K562 (cell line): ENCODE data around the gene INPP5K. TPM values are rescaled to one million over a fixed set of nuclear protein-coding genes. Genes with fewer than 3 reads are reported as not detected.

Experiments used
- CTCF ChIP-seq, 3 experiments: IDR thresholded peaks in 2 of 3; conservative IDR thresholded peaks in 1 of 3; 2 replicates each; pipeline ENCODE4 v1.5.1; 2011 to 2012; ENCODE audit warnings: low read length in 3 of 3, mild to moderate bottlenecking in 3 of 3, control low read depth in 2 of 3, improper control_type of control experiment in 1 of 3, inconsistent platforms in 1 of 3, low read depth in 1 of 3, mixed read lengths in 1 of 3, moderate library complexity in 1 of 3; ENCODE audit not compliant: insufficient read depth in 2 of 3
- ELF1 ChIP-seq: fragments of 200-800 bp; sonication (Bioruptor generic); IDR thresholded peaks from 2 replicates; pipeline ENCODE4 v1.6.1; 2016; ENCODE audit warnings: missing genetic modification characterization, missing compliant biosample characterization
- HDAC6 ChIP-seq: IDR thresholded peaks from 2 replicates; pipeline ENCODE4 v1.6.1; 2012; ENCODE audit warnings: low read depth, mild to moderate bottlenecking, control low read depth, inconsistent platforms, low read length, moderate library complexity
- SPI1 ChIP-seq: IDR thresholded peaks from 2 replicates; pipeline ENCODE4 v1.6.1; 2011; ENCODE audit warnings: low read depth, low read length, control low read depth, borderline replicate concordance
- STAG1 ChIP-seq: sonication (generic); formaldehyde crosslinking; IDR thresholded peaks from 2 replicates; pipeline ENCODE4 v1.5.0; 2020; ENCODE audit warnings: missing genetic modification reagents, borderline replicate concordance
- ZBED1 ChIP-seq: IDR thresholded peaks from 2 replicates; pipeline ENCODE4 v1.6.1; 2014
- polyA plus RNA-seq, 8 experiments: library from polyadenylated mRNA; depleted of rRNA in 4 of 8; stranded (reverse) in 5 of 8; unstranded in 3 of 8; fragments of >200 nt; fragmentation: Nextera tagmentation in 2 of 8; fragmentation: Illumina TruSeq in 1 of 8; extraction: Ambion mirVana in 2 of 8; extraction: Trizol in 1 of 8; gene quantifications; 2 replicates each; pipeline versions ENCODE4 v1.2.1 to v1.2.3, GENCODE V29; 2011 to 2014; ENCODE audit warnings: inconsistent platforms in 1 of 8, missing spikeins in 1 of 8
- total RNA-seq, 7 experiments: library from RNA; depleted of rRNA in 6 of 7; stranded (reverse); fragments of >200 nt in 6 of 7; fragmentation: Illumina TruSeq in 2 of 7; extraction: Trizol in 2 of 7; gene quantifications; 2 replicates each; pipeline versions ENCODE4 v1.2.1 to v1.2.3, GENCODE V29; 2011 to 2021; ENCODE audit warnings: low replicate concordance in 1 of 7
- TF ChIP-seq, protein P1 (sequence below): fragments of 250-450 bp; sonication (Bioruptor Pico); IDR thresholded peaks from 2 replicates; pipeline ENCODE4 v1.4.0; 2020; ENCODE audit warnings: mild to moderate bottlenecking, moderate library complexity
- TF ChIP-seq, protein P2 (sequence below): IDR thresholded peaks from 2 replicates; pipeline ENCODE4 v1.6.1; 2011; ENCODE audit warnings: borderline replicate concordance, low read depth, mild to moderate bottlenecking, moderate library complexity, low read length; ENCODE audit not compliant: insufficient read depth, poor library complexity, severe bottlenecking

Gene INPP5K
- total and polyA plus RNA-seq, 9 of the 15 experiments (the other 6 are each of a cell fraction or from before 2014, with no cell fraction given), result 0.63 to 15.1 (median 10.1) TPM

- TF ChIP-seq, protein P1, sequence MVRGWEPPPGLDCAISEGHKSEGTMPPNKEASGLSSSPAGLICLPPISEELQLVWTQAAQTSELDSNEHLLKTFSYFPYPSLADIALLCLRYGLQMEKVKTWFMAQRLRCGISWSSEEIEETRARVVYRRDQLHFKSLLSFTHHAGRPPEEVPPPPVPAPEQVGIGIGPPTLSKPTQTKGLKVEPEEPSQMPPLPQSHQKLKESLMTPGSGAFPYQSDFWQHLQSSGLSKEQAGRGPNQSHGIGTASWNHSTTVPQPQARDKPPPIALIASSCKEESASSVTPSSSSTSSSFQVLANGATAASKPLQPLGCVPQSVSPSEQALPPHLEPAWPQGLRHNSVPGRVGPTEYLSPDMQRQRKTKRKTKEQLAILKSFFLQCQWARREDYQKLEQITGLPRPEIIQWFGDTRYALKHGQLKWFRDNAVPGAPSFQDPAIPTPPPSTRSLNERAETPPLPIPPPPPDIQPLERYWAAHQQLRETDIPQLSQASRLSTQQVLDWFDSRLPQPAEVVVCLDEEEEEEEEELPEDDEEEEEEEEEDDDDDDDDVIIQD (CRISPR knock-in tag), result no peak
- TF ChIP-seq HDAC6 (no peak), CTCF (IDR thresholded peaks at IDR 0.05 in 2 of 3, conservative IDR thresholded peaks at IDR 0.05 in 1 of 3; ENCODE audit: insufficient read depth in 2 of 3, low read depth in 1 of 3, low read length in 3 of 3) (peak; percentile 51 to 70 (median 67)), ELF1 (peak; percentile 42; the same call in 1 of the 2 replicates), SPI1 (peak; percentile 97), ZBED1 (no peak), STAG1 (CRISPR knock-in tag) (peak; percentile 61; the same call in 1 of the 2 replicates)
- TF ChIP-seq, protein P2, sequence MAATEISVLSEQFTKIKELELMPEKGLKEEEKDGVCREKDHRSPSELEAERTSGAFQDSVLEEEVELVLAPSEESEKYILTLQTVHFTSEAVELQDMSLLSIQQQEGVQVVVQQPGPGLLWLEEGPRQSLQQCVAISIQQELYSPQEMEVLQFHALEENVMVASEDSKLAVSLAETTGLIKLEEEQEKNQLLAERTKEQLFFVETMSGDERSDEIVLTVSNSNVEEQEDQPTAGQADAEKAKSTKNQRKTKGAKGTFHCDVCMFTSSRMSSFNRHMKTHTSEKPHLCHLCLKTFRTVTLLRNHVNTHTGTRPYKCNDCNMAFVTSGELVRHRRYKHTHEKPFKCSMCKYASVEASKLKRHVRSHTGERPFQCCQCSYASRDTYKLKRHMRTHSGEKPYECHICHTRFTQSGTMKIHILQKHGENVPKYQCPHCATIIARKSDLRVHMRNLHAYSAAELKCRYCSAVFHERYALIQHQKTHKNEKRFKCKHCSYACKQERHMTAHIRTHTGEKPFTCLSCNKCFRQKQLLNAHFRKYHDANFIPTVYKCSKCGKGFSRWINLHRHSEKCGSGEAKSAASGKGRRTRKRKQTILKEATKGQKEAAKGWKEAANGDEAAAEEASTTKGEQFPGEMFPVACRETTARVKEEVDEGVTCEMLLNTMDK, result no peak
Observed at GRCh38 chr17:1532836-1533602, 16.6 kb upstream of the INPP5K start (continued).
